ENCODE measurements around the gene NFE2L3.
"Not testable (repeated sequence)": the region's sequence is repeated elsewhere in the genome, so short reads cannot be mapped to it uniquely, and the experiment has no call there.

Gene NFE2L3

GRCh38 chr7:26169271-26169670, 17.3 kb downstream of the NFE2L3 start:
- no peak for DNase-seq

- DNase-seq, result no peak
Observed at GRCh38 chr7:26170663-26171062, 18.7 kb downstream of the NFE2L3 start.

GRCh38 chr7:26171601-26172000, 19.6 kb downstream of the NFE2L3 start:
- no peak for DNase-seq

GRCh38 chr7:26172048-26172447, 20.1 kb downstream of the NFE2L3 start:
- DNase-seq, result no peak

- DNase-seq, result not testable (repeated sequence)
Observed at GRCh38 chr7:26175903-26176302, 23.9 kb downstream of the NFE2L3 start.

GRCh38 chr7:26176696-26177095, 24.7 kb downstream of the NFE2L3 start:
- DNase-seq, result not testable (repeated sequence)

GRCh38 chr7:26177269-26177668, 25.3 kb downstream of the NFE2L3 start:
- DNase-seq, result not testable (repeated sequence)

GRCh38 chr7:26178272-26178960, 26.4 kb downstream of the NFE2L3 start:
- DNase-seq, result no peak

GRCh38 chr7:26179422-26179821, 27.4 kb downstream of the NFE2L3 start:
- DNase-seq, result no peak

GRCh38 chr7:26179826-26180497, 28.0 kb downstream of the NFE2L3 start:
- no peak for DNase-seq

- peak; percentile 87 for DNase-seq
Observed at GRCh38 chr7:26180792-26181198, 28.8 kb downstream of the NFE2L3 start.

- DNase-seq, result no peak
Observed at GRCh38 chr7:26181474-26182227, 29.7 kb downstream of the NFE2L3 start.

GRCh38 chr7:26182283-26182682, 30.3 kb downstream of the NFE2L3 start:
- DNase-seq, result peak; percentile 32

- DNase-seq, result peak; percentile 30
Observed at GRCh38 chr7:26182706-26183105, 30.7 kb downstream of the NFE2L3 start.

GRCh38 chr7:26183545-26184280, 31.7 kb downstream of the NFE2L3 start:
- DNase-seq, result no peak

- not testable (repeated sequence) for DNase-seq
Observed at GRCh38 chr7:26184281-26185101, 32.5 kb downstream of the NFE2L3 start.

GRCh38 chr7:26185131-26185843, 33.3 kb downstream of the NFE2L3 start:
- DNase-seq, result no peak

- DNase-seq, result no peak
Observed at GRCh38 chr7:26185844-26186180, 33.8 kb downstream of the NFE2L3 start.

GRCh38 chr7:26186364-26187311, 34.6 kb downstream of the NFE2L3 start:
- DNase-seq, result no peak

All from hematopoietic multipotent progenitor cell treated with erythropoietin and hydrocortisone succinate and interleukin-3 and kit ligand, for 8 days (in vitro differentiated cells).